HG03565 (cell line): ENCODE results near the gene CLDN10.

Source experiments
- ATAC-seq: cut with Tn5 transposase; IDR thresholded peaks from one replicate; pipeline ENCODE4 v1.9.1; 2021; ENCODE audit warnings: mild to moderate bottlenecking, moderate library complexity; ENCODE audit not compliant: unreplicated experiment

Gene CLDN10

DNA sequence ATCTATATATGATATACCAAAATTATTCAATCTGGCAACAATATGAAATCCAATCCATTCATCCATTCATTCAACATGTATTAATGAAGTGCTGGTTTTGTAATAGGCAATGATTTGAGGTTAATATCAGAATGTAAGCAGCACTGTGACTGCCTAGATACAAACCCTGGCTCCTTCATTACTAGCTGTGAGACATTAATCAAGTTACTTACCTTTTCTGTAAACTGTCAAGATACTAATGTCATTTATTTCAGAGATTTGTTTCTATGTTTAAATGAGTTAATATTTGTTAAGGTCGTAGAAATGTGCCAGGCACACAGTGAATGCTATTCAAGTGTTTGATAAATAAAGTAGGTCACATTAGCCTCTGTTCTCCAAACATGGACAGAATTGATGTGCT, 40.9 kb downstream of the CLDN10 start:
- no peak for ATAC-seq

DNA sequence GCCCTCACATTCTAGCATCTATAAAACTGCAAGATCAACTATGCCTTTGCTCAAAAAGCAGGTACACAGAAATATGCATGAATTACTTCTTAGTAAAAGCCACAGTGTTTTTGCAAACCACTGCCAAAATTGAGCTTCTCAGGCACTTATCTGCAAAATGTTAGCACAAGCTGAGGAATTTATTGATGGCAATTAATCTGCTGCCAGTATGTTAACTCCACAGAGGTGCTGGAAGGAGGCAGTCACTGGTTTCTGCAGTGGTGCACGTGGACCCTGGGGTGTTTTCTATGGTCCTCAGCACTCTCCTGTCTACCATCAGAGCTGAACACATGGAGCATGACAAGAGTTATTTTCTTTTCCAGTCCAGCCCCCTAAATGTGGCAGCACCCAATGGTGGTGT, 44.2 kb downstream of the CLDN10 start:
- ATAC-seq: no peak

DNA sequence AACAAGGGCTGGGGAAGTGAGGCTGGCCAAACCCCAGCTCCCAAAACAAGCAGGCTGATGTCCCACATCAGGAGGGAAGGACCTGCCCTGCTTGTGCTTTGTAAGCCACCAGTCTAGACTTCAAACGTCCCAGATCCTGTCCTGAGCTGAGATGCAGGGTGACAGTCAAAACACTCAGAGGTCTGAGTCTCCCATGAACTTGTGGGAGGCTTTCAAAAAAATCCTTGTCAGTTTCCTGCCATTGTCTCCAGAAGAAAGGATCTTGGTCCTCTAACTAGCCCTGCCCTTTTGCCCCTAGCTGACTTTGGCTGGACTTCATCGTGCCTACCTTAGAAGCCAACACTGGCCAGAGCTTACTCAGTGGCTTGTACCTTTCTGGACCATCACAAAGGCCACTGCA, 48.7 kb downstream of the CLDN10 start:
- no peak for ATAC-seq

DNA sequence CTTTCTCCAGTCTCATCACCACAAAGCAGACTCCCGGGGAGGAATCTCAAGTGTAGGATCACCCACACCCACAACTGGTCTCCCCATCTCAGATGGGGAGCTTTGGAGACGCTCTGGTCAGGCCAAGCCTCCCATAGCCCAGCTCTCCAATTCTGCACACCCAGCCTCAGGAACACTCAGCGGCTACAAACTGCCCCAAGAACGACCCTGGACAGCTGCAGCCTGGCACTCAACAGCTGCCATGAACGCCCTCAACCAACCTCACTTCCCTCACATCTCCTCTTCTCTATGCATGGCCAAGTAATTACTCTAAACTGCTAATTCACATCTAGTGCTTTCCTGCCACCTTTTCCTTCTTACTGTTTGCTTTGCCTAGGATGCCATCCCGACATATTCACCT, 49.4 kb downstream of the CLDN10 start:
- no peak for ATAC-seq

DNA sequence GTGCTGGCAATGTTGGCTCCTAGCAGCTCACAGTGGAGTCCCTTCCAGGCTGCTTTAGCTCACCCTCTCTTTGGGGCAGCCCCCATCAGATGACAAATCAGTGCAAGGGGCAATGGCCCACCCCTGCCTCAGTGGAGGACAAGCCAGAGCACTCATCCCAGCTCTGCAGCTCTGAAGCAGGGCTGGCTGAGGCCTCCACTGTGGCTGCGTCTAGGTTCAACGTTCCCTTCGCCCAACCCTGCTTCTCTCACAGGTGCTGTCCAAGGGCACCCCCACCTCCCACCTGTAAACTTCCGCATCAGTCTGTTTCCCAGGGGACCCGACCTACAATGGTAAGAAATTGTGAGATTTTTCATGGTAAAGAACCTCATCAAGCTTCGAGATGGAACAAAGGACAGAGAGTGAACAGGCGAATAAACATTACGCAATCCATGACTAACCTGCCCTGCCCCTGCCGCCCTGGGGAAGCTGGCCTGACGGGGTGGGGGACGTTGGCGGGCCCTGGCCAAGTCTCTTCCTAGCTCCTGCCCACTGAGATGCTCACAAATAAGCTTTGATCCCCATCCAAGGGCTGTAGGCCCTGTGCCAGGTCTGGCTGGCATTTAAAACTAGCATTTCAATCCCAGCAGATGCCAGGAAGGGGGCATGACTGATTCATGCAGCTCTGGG, 51.5 kb downstream of the CLDN10 start:
- no peak for ATAC-seq

DNA sequence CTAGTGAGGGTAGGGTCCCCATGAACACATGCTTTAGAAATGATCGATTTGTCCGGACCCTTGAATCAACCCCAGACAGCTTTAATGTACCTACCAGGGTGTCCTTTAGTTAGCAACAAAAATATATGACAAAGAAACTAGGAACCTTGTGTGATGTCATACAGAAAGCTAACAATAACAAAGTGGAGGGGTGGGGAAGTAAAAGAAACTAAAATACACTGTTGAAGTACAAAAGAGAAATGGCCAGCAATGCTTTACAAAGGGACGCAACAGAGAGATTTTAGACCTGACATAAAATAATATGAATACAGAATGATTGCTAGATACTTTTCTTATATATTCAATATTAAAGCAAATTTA, 52.0 kb downstream of the CLDN10 start:
- ATAC-seq: no peak

DNA sequence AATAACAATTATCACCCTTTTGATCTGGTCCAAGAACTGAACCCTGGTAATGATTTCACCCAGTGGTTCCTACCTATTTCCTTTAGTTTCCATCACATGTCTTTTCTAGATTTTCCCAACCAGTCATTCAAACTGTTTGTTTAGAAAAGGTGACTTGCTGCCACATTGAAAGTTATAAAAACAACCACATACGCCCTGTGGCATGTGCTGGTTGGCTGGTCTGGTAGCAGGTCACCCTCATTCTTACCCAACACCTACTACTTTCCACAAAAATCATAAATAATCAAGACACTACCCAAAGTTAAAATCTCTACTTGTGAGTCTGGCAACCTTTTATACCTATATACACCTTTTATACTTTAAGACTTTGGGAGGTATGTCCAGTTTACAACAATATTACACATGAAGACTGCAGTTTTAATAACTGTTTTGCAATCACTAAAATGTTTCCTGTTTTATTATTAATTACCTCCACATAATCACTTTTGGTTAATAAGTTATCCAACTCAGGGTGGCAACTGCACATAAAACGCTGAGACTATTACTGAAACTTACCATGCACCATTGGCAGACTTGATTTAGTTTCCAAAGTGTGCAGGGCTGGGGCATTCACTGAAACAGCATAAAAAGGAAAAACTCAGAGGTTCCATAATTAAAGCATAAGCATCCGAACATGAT, 53.1 kb downstream of the CLDN10 start:
- no peak for ATAC-seq

DNA sequence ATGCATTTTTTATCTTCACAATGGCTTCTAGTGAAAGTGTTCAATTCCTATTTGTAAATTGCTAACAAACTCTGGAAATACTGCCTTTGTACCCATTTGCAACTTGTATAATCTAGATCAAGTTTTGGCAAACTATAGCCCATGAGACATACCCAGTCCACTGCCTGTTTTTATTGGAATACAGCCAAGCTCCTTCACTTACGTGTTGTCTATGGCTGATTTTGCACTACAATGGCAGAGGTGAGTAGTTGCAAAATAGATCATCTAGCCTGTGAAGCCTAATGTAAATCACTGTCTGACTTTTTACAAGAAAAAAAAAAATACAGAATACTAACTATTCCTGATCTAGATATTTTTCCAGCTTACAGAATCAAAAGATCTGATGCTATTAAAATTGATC, 54.8 kb downstream of the CLDN10 start:
- ATAC-seq: no peak

DNA sequence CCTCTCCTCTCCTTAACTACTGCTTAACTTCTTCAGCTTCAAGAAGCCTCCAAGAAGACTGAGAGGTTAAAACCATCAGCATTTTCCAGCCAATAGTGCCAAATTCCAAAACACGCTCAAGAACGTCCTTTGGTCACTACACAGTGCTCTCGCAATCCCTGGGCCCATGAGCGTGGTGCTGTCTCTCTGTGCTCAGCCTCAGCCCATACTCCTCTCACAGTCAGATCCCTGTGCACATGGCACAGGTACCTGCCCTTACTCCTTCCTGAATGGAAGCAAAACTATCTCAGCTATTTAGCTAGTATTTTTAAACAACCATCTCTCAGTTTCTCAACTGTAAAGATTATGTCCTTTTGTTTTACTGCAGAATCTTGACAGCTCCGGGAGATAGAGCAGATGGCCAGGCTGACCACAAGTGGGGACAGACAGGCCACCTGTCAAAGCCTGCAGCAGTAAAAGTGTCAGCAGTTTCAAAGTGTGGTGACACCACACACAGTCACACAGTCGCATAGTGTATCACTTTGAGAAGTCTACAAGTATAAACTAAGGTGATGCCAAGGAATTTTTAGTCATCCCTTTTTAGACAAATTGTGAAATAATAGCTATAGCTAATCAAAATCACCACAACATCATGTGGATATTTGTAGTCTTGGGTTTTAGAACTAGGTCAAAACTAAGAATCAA, 56.3 kb downstream of the CLDN10 start:
- ATAC-seq: no peak

DNA sequence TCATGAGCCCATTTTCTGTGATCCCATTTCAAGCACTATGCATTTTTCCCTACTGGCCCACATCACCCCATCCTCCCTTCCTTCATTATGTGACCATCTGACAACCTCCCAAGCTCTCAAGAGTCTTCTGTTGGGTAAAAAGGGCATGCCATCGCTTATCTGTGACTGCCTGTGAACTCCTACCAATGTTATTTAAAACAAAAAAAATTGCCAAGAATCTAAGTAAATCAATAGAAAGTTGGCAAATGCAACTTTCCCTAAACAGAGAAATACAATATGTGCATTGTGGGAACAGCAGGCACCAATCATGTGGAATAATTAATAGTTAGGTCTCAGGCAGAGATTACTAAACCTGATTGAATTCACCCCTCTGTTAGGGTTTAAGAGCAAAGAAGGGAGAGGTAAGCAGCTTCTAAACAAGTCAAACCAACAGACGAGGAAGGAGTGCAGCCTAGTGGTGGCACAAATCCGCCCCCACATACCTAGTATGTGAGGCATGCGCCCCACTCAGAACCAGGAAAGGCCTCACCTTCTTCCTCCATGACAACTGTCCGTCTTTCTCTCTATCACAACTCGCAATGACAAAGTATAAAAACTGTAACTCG, 62.2 kb downstream of the CLDN10 start:
- no peak for ATAC-seq

DNA sequence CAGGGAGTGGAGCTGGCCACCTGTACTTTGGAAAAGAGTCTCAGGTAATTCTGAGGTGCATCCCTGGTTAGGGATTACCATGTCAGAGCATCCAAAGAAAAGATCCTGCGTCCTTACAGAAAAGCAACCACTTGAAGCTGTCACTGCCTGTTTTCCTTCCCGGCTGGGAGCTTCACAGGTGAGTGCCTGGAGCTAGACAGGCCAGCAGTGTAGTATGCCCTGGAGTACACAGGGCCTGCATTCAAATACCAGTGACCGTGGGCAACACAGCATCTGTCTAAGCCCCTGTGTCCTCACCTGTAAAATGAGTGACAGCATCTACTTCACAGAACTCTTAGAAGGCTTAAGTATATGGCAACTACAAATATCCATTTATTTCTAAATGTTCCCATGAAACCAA, 63.0 kb downstream of the CLDN10 start:
- ATAC-seq: no peak

DNA sequence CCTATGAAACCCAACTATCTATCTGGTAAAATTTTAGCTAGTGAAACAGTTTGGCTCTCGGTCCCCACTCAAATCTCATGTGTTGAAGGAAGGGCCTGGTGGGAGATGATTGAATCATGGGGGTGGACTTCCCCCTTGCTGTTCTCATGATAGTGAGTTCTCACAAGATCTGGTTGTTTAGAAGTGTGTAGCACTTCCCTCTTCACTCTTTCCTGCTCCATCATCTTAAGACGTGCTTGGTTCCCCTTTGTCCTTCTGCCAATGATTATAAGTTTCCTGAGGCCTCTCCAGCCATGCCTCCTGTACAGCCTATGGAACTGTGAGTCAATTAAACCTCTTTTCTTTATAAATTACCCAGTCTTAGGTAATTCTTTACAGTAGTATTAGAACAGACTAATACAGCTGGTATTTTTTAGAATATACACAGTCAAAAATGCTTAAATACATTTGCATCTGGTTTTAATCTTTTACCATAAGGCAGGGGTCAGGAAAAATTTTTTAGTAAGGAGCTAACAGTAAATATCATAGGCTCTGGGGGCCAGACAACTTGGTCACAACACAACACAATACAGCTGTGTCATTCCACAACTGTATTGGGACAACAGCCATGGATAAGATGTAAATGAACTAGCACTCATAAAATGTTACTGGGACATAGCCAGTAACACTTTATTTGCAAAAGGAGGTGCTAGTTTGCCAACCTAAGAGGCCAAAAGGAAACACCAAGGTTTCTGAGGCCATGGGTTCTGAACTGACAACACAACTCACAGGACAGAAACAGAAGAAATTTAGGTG, 67.7 kb downstream of the CLDN10 start:
- ATAC-seq: no peak

DNA sequence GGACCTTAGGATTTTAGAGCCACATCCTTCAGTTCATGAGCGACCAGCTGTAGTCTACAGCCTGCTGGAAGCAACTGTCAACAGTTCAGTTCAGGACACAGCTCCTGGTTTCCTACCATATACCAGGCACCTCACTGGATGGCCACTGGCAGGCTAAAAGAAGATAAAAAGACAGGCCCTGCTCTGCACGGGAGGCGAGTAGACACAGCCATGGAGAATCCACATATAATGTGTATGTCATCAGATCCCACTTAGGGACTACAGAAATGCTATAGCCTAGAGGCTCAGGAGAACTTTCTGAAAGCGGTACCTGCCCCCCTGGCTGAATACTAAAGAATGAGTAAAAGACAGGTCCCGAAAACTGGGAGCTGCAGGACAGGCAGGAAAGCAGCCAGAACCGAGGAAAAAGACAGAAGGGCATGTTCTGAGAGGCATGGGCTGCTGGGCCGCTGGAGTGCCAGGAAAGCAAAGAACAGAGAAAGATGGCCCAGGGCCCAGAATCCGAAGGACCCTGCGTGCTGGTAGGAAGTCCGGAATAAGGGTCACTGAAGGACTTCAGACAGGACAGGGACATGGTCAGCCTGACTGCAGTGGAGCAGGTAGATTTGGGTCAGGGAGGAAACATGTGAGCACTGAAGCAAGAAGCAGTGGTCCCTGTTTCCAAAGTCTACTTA, 68.4 kb downstream of the CLDN10 start:
- no peak for ATAC-seq

DNA sequence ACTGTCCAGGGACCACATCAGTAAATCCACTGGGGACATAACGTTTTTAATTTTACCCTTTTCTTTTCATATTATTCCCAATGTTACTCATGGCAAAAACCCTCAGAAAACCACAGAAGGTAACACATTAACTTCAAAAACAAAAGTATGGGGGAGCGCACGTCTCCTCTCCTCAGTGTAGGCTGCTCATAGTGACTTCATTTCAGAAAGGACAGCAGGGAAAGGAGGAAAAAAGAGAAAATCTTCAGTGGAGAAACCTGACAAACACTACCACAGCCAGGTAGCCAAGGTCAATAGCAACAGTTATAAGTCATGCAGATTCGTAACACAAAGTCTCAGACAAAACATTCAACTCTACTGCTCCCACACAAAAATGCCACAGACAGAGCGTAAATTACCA, 70.6 kb downstream of the CLDN10 start:
- ATAC-seq: no peak

DNA sequence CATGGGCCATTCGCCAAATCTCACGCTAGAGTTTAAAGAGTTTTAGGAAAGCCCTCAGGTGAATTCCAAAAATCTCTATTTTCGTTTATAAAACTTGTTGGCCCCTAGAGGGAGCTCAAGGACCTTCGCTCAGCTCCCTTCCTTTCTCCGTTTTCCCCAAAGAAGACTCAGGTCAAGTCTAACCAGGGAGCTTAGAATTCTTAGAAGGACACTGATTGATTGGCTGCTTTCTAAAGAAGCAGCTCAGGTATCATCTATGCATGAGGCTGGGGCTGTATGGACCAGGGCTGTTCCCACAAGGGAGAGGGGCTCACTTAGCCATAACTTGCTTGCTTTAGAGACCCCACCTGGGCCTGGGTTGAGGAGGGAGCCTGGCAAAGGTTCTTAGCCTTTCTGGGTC, 71.5 kb downstream of the CLDN10 start:
- peak; percentile 56 for ATAC-seq

DNA sequence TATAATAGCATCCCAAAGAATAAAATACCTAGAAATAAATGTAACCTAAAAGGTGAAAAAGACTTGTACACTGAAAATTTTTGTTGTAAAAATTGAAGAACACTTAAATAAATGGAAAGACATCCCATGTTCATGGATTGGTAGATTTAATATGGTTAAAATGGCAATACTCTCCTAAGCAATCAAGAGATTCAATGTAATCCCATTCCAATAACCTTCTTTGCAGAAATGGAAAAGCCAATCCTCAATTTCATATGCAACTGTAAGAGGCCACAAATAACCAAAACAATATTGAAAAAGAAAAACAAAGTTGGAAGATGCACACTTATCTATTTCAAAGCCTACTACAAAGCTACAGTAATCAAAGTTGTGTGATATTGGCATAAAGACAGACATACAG, 74.2 kb downstream of the CLDN10 start:
- ATAC-seq: no peak

DNA sequence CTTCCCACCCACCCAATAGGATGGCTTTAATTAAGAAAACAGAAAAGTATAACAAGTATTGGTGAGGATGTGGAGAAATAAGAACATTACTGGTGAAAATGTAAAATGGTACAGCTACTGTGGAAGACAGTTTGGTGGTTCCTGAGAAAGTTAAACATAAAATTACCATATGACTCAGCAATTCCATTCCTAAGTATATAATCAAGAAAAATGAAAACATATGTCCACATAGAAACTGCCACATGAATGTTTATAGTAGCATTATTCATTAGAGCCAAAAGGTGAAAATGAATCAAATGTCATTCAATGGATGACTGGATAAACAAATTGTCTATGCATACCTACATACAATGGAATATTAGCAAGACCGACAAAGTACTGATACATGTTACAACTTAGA, 75.1 kb downstream of the CLDN10 start:
- no peak for ATAC-seq

DNA sequence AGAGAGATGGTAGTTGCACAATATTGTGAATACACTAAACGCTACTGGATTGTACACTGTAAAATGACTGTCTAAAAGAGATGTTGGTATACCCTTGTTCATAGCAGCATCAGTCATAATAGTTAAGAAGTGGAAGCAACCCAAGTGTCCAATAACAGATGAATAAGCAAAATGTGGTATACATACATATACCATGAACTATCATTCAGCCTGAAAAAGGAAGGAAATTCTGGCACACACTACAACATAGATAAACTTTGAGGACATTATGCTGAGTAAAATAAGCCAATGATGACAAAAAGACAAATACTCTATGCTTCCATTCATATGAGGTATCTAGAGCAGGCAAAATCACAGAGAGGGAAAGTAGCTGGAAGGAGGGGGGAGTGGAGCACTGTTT, 76.0 kb downstream of the CLDN10 start:
- no peak for ATAC-seq

DNA sequence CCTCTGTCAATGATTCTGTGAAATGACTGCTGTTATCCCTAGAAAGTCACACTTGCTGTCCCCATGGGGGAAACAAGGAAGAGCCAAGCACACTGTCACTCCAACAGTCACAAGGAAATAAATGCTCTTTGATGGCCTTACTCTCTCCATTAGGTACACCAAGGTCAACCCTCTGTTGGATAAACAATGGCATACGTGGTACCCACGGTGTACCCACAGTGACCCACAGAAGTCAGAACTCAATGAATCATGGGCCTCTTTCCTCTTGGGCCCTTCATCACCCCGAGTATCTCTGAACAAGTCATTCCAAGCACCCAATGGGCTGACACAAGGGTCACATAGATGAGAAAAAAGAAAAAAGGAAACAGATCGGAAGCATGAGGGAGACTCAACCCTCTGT, 76.6 kb downstream of the CLDN10 start:
- no peak for ATAC-seq
